ENCODE measurements around the gene GMCL1. TPM values are rescaled to one million over a fixed set of nuclear protein-coding genes. Genes with fewer than 3 reads are reported as not detected.

GMCL1 gene
- total RNA-seq, 1 donor from 2014 or later, result 16.3 TPM

- no peaks in the 10 kb centered on the region for H3K9me3 Mint-ChIP-seq
- H3K4me3 Mint-ChIP-seq, result no peak overlapping the region
- H3K4me1 Mint-ChIP-seq, result no peaks in the 10 kb centered on the region
- H3K27ac Mint-ChIP-seq, result no peak overlapping the region
- peaks cover 24% of the 10 kb centered on the region for H3K36me3 Mint-ChIP-seq
- DNase-seq (ENCODE audit: low spot score in 2 of 2, unreplicated experiment in 2 of 2), result no peak
- no peaks in the 10 kb centered on the region for H3K27me3 Mint-ChIP-seq (ENCODE audit: low read depth)
- TF ChIP-seq CTCF (IDR thresholded peaks at IDR 0.05; ENCODE audit: unreplicated experiment), result no peak
These were observed 18.4 kb upstream of the GMCL1 start for GRCh38 chr2:69811018-69811417.

- H3K36me3 Mint-ChIP-seq, result peaks cover 22% of the 10 kb centered on the region
- DNase-seq (ENCODE audit: low spot score in 2 of 2, unreplicated experiment in 2 of 2), result no peak
These were observed 17.9 kb upstream of the GMCL1 start for GRCh38 chr2:69811591-69811990.

GRCh38 chr2:69815717-69816116 is 13.7 kb upstream of the GMCL1 start:
- Mint-ChIP-seq H3K4me1 (peaks cover 20% of the 10 kb centered on the region), H3K36me3 (peaks cover 15% of the 10 kb centered on the region), H3K27ac (no peak overlapping the region), H3K4me3 (no peak overlapping the region), H3K27me3 (ENCODE audit: low read depth) (no peaks in the 10 kb centered on the region), H3K9me3 (no peaks in the 10 kb centered on the region)
- no peak for DNase-seq (ENCODE audit: low spot score in 2 of 2, unreplicated experiment in 2 of 2)
- TF ChIP-seq CTCF (IDR thresholded peaks at IDR 0.05; ENCODE audit: unreplicated experiment), result no peak

More at GRCh38 chr2:69811591-69811990, 17.9 kb upstream of the GMCL1 start:
- no peaks in the 10 kb centered on the region for H3K4me1 Mint-ChIP-seq
- no peak for TF ChIP-seq CTCF (IDR thresholded peaks at IDR 0.05; ENCODE audit: unreplicated experiment)
- no peaks in the 10 kb centered on the region for H3K27me3 Mint-ChIP-seq (ENCODE audit: low read depth)
- no peaks in the 10 kb centered on the region for H3K9me3 Mint-ChIP-seq
- no peak overlapping the region for H3K4me3 Mint-ChIP-seq
- H3K27ac Mint-ChIP-seq, result no peak overlapping the region

GRCh38 chr2:69816923-69817542 is 12.4 kb upstream of the GMCL1 start:
- Mint-ChIP-seq H3K27me3 (ENCODE audit: low read depth) (no peaks in the 10 kb centered on the region), H3K9me3 (no peaks in the 10 kb centered on the region), H3K4me1 (peaks cover 20% of the 10 kb centered on the region), H3K27ac (no peak overlapping the region), H3K4me3 (no peak overlapping the region), H3K36me3 (peaks cover 20% of the 10 kb centered on the region)
- peak in 1 of 2 experiments; percentile 65 for DNase-seq (ENCODE audit: low spot score in 2 of 2, unreplicated experiment in 2 of 2)
- peak; percentile 98 for TF ChIP-seq CTCF (IDR thresholded peaks at IDR 0.05; ENCODE audit: unreplicated experiment)

GRCh38 chr2:69817729-69818501 is 11.5 kb upstream of the GMCL1 start:
- H3K9me3 Mint-ChIP-seq, result no peaks in the 10 kb centered on the region
- H3K4me1 Mint-ChIP-seq, result peaks cover 20% of the 10 kb centered on the region
- no peak overlapping the region for H3K4me3 Mint-ChIP-seq
- peaks cover 18% of the 10 kb centered on the region for H3K36me3 Mint-ChIP-seq
- TF ChIP-seq CTCF (IDR thresholded peaks at IDR 0.05; ENCODE audit: unreplicated experiment), result no peak
- H3K27ac Mint-ChIP-seq, result peak overlapping the region; percentile 1
- DNase-seq (ENCODE audit: low spot score in 2 of 2, unreplicated experiment in 2 of 2), result no peak
- no peaks in the 10 kb centered on the region for H3K27me3 Mint-ChIP-seq (ENCODE audit: low read depth)

Measured in mesothelial cell of epicardium (in vitro differentiated cells).